HG02938 (cell line): ENCODE results near the gene ADGRE3.
"Not testable (repeated sequence)": the region's sequence is repeated elsewhere in the genome, so short reads cannot be mapped to it uniquely, and the experiment has no call there.

Experiments
- ATAC-seq: cut with Tn5 transposase; IDR thresholded peaks from one replicate; pipeline ENCODE4 v1.9.1; 2021; ENCODE audit warnings: mild to moderate bottlenecking, moderate library complexity; ENCODE audit not compliant: unreplicated experiment

ADGRE3 gene

GRCh38 chr19:14611051-14611450 lies 63.6 kb downstream of the ADGRE3 start:
- no peak for ATAC-seq

GRCh38 chr19:14606627-14607026 lies 68.0 kb downstream of the ADGRE3 start:
- ATAC-seq, result no peak

GRCh38 chr19:14603990-14604387 lies 70.7 kb downstream of the ADGRE3 start:
- peak; percentile 76 for ATAC-seq

DNA sequence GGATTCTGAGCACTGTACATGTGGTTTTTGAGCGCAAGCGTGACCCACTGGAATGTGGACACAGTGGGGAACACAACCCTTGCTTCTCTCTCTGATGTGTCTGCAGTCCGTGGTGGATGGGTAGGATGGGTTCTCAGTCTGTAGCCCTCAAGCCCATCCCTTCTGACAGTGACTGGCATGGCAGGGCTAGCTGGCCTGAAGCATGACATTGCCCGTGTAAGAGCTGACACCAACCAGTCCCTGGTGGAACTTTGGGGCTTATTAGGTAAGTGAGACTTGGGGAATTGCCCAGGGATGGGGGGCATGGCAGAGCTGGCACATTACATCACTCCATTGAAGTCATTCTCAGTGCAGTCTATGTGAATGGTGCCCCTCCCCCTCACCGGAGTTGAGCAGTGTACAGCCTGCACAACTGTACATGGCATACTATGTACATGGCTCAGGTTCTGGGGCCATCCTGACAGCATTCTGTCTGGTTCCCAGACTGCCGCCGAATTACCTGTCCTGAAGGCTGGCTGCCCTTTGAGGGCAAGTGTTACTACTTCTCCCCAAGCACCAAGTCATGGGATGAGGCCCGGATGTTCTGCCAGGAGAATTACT lies 75.0 kb downstream of the ADGRE3 start:
- ATAC-seq, result no peak

GRCh38 chr19:14595558-14595957 lies 79.1 kb downstream of the ADGRE3 start:
- ATAC-seq, result no peak

- ATAC-seq, result peak; percentile 34
Measured at GRCh38 chr19:14589433-14589832, 85.2 kb downstream of the ADGRE3 start.

- ATAC-seq, result peak; percentile 66
Measured at GRCh38 chr19:14585187-14585586, 89.5 kb downstream of the ADGRE3 start.

DNA sequence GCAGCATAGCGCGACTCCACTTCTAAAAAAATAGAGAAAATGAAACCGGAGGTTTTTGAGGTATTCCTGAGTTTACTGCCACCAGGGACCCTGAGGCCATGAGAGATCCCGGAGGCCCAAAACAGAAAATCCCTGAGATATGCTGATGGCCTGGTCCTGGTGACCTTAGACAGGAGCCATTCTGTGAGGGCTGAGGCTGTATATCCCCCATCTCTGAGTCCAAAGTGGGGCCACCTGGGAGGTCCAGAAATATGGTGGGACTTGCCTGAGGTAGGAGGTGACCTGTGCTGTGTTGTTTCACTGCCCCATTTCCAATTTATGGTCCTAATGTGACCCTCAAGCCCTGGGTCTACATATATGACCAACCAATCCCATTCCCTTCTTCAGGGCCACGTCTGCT lies 90.3 kb downstream of the ADGRE3 start:
- not testable (repeated sequence) for ATAC-seq

GRCh38 chr19:14582894-14583340 lies 91.7 kb downstream of the ADGRE3 start, which contains the start of gene CLEC17A:
CLEC17A (plus strand) TSS chr19:14583084; CDS start chr19:14583161, 77 bp downstream.
- no peak for ATAC-seq

DNA sequence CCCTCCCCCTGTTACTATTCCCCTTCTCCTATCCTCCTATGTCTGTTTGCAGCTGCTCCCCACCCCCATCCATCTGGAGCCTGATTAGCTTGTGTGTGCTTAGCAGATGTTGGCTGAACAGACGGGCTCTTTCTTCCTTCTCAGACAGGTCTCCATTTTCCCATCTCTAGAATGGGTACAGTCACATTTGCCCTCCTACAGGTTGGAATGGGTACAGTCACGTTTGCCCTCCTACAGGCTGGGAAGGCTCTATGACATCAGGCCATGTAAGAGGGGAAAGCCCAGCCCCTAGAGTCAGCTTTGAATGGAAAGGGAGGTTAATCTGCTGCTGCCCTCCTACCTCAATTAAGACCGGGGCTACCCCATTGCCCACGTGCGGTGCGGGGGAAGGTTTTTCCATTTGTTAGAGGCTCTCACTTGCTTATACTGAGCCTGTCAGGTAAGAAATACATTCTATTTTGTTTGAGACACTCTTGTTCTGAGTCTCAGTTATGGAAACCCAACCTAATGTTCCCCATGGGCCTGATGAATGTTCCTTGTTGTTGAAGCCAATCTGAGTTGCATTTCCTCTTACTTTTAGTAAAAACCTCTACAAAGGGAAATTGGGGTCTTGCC lies 93.9 kb downstream of the ADGRE3 start:
- ATAC-seq, result no peak

DNA sequence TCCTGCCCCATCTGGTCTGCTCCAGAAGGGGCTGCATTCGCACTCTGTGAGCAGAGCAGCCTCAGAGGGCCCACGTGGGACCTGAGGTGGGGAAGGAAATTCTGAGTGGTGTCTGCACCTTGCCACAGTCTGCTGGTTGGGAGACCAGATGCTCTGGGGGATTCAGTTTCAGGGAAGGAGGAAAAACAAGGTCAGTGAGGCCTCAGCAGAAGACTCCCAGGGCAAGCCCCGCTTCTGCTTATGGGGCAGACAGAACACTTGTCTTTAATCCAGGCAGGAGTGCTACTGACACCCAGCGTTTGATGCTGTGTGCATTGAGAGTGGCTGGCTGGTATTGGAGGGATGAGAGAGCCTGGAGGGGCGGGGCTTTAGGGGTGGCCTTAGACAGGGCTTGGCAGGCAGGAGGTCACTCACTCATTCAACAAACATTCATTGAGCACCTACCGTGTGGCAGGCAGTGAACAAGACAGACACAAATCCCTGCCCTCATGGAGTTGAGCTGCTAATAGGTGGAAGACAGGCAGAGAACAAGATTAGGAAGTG lies 96.7 kb downstream of the ADGRE3 start:
- no peak for ATAC-seq

DNA sequence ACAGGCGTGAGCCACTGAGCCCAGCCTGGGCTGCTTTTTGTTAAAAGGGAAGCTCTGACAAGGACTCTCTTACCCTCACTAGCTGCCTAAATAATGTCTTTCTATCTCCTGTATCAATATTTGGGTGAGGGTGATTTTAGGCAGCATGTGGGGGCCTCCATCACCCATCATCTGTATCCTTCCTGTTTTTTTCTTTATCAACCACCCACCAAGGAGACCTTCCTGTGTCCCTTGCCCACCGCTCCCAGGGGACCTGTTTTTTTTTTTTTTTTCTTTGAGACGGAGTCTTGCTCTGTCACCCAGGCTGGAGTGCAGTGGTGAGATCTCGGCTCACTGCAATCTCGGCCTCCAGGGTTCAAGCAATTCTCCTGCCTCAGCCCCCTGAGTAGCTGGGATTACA lies 97.4 kb downstream of the ADGRE3 start:
- no peak for ATAC-seq

DNA sequence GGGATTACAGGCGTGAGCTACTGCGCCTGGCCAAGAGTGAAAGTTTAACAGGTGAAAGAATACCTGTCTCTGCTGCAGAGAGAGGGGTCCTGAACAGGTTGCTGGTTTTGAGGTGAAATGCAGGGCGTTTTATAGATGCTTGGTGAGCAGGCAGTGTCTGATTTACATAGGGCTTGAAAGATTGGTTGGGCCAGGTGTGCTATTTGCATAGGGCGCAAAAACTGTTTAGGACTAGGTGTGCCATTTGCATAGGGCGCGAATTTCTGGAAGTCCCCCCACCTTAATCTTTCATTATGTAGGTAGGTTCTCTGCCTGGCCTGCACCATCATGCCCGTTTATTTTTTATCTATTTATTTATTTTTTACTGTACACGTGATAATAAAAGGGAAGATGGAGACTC lies 98.3 kb downstream of the ADGRE3 start:
- no peak for ATAC-seq

DNA sequence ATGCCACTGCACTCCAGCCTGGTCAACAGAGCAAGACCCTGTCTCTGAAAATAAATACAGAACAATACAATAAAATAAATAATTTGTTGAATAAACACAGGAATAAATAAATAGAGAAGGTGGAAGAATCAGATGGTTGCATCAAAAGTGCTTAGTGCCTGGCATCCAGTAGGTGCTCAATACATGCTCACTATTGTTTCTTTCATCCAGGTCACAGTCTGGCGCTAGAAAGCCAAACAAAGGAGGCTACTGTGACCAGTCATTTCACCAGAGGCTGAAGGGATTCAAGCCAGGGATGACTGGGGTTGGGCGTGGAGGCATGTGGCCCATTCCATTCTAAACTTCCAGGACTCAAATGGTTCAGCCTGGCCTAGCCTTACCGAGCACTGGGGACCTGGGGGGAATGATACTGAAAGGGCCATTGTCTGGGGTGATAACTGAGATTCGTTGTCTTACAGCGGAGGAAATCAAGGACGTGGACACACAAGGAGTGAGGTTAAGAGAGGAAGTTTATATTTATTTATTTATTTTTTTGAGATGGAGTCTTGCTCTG lies 99.1 kb downstream of the ADGRE3 start:
- no peak for ATAC-seq

DNA sequence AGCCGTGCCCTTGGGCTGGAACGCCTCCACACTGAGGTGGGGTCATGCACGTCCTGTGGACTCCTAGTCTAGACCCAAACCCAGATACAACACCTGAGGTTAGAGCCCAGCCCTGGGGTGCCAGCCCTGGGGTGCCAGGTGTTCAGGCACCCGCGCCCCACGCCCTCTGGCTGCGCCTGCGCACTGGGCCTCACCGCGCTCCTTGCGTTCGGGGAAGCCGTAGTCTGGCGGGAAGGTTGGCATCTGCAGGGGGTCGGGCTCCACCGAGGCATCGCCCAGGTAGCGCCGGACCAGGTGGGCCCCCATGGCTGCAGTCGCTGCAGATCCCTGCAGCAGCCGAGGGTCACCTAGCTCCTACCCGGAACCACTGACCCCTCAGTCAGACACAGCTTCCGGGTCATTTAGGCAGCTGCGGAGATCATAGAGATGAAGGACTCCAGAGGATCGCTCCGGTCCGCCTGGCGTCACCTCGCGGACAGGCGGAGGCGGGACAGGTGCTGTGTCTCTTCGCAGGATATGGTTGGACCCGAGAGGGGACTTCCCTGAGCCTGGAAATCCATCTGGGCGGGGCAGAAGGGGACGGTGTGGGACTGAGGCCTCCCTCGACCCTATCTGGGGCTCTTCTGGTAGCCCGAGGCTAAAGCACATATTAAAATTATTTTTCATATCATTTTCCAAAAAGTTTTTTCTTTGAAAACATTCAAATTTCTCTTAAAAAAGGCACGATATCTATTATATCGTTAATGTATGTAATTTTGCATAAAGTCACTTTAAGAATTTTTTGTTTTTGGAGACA lies 102.8 kb downstream of the ADGRE3 start, which contains the start of gene NDUFB7:
TSS of gene NDUFB7 (minus strand) at position 372 of the 796 bp plus-strand sequence. CDS start at position 306, 66 bp downstream.
- ATAC-seq, result peak; percentile 72

- no peak for ATAC-seq
Measured at GRCh38 chr19:14570864-14571527, 103.6 kb downstream of the ADGRE3 start.
